SK-N-SH treated with all-trans-retinoic acid at 6 μM for 48 hours (cell line): ENCODE data around the gene URM1.

Experiments
- ISL1 ChIP-seq: fragments of 250-450 bp; sonication (Bioruptor Pico); IDR thresholded peaks from 2 replicates; pipeline ENCODE4 v2.1.2; 2022; ENCODE audit warnings: mild to moderate bottlenecking, moderate library complexity
- PATZ1 ChIP-seq: fragments of 250-450 bp; sonication (Bioruptor Pico); IDR thresholded peaks from 2 replicates; pipeline ENCODE4 v1.8.0; 2020; ENCODE audit warnings: mild to moderate bottlenecking, moderate library complexity, borderline replicate concordance
- POU6F1 ChIP-seq: fragments of 250-450 bp; sonication (Bioruptor Pico); IDR thresholded peaks from 2 replicates; pipeline ENCODE4 v1.8.0; 2021; ENCODE audit warnings: low read depth, mild to moderate bottlenecking, moderate library complexity, borderline replicate concordance
- PPARA ChIP-seq: fragments of 250-450 bp; sonication (Bioruptor Pico); IDR thresholded peaks from 2 replicates; pipeline ENCODE4 v1.5.0; 2020; ENCODE audit warnings: mild to moderate bottlenecking, borderline replicate concordance
- RARB ChIP-seq: fragments of 250-450 bp; sonication (Bioruptor Pico); IDR thresholded peaks from 2 replicates; pipeline ENCODE4 v1.8.0; 2021; ENCODE audit warnings: mild to moderate bottlenecking, moderate library complexity
- ZFP3 ChIP-seq: fragments of 250-450 bp; sonication (Bioruptor Pico); IDR thresholded peaks from 2 replicates; pipeline ENCODE4 v1.5.0; 2020; ENCODE audit warnings: mild to moderate bottlenecking, moderate library complexity

GRCh38 chr9:128416014-128416413 lies 44.8 kb downstream of the URM1 start:
- TF ChIP-seq ZFP3 (CRISPR knock-in tag) (no peak), ISL1 (CRISPR knock-in tag) (no peak), RARB (CRISPR knock-in tag) (no peak), PPARA (CRISPR knock-in tag) (no peak), PATZ1 (CRISPR knock-in tag) (no peak), POU6F1 (CRISPR knock-in tag) (no peak)
